ENCODE measurements around the gene RELB. TPM values are rescaled to one million over a fixed set of nuclear protein-coding genes. Genes with fewer than 3 reads are reported as not detected.

RELB gene
- total RNA-seq, 1 donor from 2014 or later = 6.6 TPM

DNA sequence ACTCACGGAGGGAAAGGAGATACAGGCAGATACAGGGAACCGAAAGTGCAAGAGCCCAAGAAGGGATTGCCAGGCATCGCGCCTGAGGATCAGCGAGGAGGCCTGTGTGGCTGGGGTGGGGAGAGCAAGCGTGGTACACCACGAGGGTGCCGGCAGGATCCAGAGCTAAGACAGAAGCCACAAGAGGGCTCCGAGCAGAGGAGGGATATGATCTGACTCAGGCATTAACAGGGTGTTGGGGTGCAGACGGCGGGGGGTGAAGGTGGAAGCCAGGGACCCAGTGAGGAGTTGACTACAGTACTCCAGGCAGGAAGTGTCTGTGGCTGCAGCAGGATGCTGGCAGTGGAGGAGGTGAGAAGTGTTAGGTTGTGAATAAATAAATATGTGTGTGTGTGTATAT is 86.3 kb downstream of the RELB start:
- ATAC-seq = no peak

Other genes starting within 250 kb of the RELB start
- 36.2 TPM for gene CBLC, start 223.6 kb upstream of the RELB start, total RNA-seq
- 13.3 TPM for gene BCAM, start 192.4 kb upstream of the RELB start, total RNA-seq
- 64.4 TPM for gene NECTIN2, start 155.2 kb upstream of the RELB start, total RNA-seq
- 71.4 TPM for gene TOMM40, start 110.2 kb upstream of the RELB start, total RNA-seq
- gene APOE, start 95.7 kb upstream of the RELB start, total RNA-seq = 5.7 TPM
- gene APOC1, start 86.9 kb upstream of the RELB start, total RNA-seq = 4.7 TPM
- not detected for gene APOC4, start 59.2 kb upstream of the RELB start, total RNA-seq
- gene APOC2, start 55.4 kb upstream of the RELB start, total RNA-seq = 0.52 TPM
- gene CLPTM1, start 46.1 kb upstream of the RELB start, total RNA-seq = 69.9 TPM
- gene CLASRP, start 37.6 kb downstream of the RELB start, total RNA-seq = 30.8 TPM
- 8.1 TPM for gene ZNF296, start 75.0 kb downstream of the RELB start, total RNA-seq
- gene GEMIN7, start 77.8 kb downstream of the RELB start, total RNA-seq = 18.7 TPM
- gene PPP1R37, start 91.7 kb downstream of the RELB start, total RNA-seq = 24.2 TPM
- 1.00 TPM for gene NKPD1, start 159.5 kb downstream of the RELB start, total RNA-seq
- gene TRAPPC6A, start 176.8 kb downstream of the RELB start, total RNA-seq = 19.6 TPM
- gene BLOC1S3, start 177.3 kb downstream of the RELB start, total RNA-seq = 8.8 TPM
- gene EXOC3L2, start 243.9 kb downstream of the RELB start, total RNA-seq = 1.1 TPM
- gene MARK4, start 249.8 kb downstream of the RELB start, total RNA-seq = 21.0 TPM

Data from esophagus mucosa (tissue), 1 donor.